Brain pericyte (primary cell): ENCODE results near the gene HIBCH.

Experiments used
- DNase-seq: peaks from one replicate; pipeline ENCODE4 v3.0.0-alpha.2; 2012; ENCODE audit warnings: low read depth, low spot score

The HIBCH gene

GRCh38 chr2:190190507-190191162, 129.0 kb downstream of the HIBCH start:
- no peak for DNase-seq

- no peak for DNase-seq
These were observed 131.3 kb downstream of the HIBCH start for GRCh38 chr2:190188289-190188688.

- DNase-seq = no peak
These were observed 133.4 kb downstream of the HIBCH start for GRCh38 chr2:190186238-190186637.

- DNase-seq = no peak
These were observed 134.2 kb downstream of the HIBCH start for GRCh38 chr2:190185380-190185779.

- DNase-seq = no peak
These were observed 135.2 kb downstream of the HIBCH start for GRCh38 chr2:190184460-190184859.

- no peak for DNase-seq
These were observed 136.1 kb downstream of the HIBCH start for GRCh38 chr2:190183539-190183938.

GRCh38 chr2:190182071-190182524, 137.5 kb downstream of the HIBCH start:
- no peak for DNase-seq

GRCh38 chr2:190181123-190181669, 138.4 kb downstream of the HIBCH start:
- DNase-seq = no peak

GRCh38 chr2:190180313-190181122, 139.1 kb downstream of the HIBCH start:
- no peak for DNase-seq

GRCh38 chr2:190179754-190180312, 139.8 kb downstream of the HIBCH start:
- DNase-seq = no peak

GRCh38 chr2:190178066-190178722, 141.4 kb downstream of the HIBCH start:
- DNase-seq = no peak

GRCh38 chr2:190177249-190178040, 142.2 kb downstream of the HIBCH start:
- no peak for DNase-seq

GRCh38 chr2:190173392-190173791, 146.2 kb downstream of the HIBCH start:
- no peak for DNase-seq

- DNase-seq = no peak
These were observed 149.0 kb downstream of the HIBCH start for GRCh38 chr2:190170673-190171072.

GRCh38 chr2:190169221-190170072, 150.2 kb downstream of the HIBCH start:
- no peak for DNase-seq

GRCh38 chr2:190167702-190168101, 151.9 kb downstream of the HIBCH start:
- no peak for DNase-seq

GRCh38 chr2:190165491-190165890, 154.1 kb downstream of the HIBCH start:
- no peak for DNase-seq

- no peak for DNase-seq
These were observed 156.8 kb downstream of the HIBCH start for GRCh38 chr2:190162851-190163250.

- DNase-seq = no peak
These were observed 160.2 kb downstream of the HIBCH start for GRCh38 chr2:190159453-190159852.

GRCh38 chr2:190158798-190159434, 160.7 kb downstream of the HIBCH start:
- no peak for DNase-seq
